Measurements from ENCODE around the gene ACP5.
"Not testable (repeated sequence)": the region's sequence is repeated elsewhere in the genome, so short reads cannot be mapped to it uniquely, and the experiment has no call there.

Gene ACP5

GRCh38 chr19:11578258-11579142 lies 1.1 kb upstream of the ACP5 start:
- DNase-seq = peak; percentile 77

DNA sequence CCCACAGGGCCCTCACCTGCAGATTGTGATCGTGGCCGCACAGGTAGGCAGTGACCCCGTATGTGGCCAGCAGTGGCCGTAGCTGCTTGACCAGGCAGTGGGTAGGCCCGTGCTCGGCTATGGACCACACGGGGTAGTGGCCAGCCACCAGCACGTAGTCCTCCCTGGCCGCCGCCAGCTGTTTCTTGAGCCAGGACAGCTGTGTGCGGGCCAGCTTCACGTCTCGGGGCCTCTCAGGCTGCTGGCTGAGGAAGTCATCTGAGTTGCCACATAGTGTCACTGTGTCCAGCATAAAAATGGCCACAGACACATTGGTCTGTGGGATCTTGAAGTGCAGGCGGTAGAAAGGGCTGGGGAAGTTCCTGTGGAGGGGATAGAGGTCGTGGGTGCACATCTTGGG lies 1.2 kb downstream of the ACP5 start:
- peak; percentile 47 for DNase-seq

DNA sequence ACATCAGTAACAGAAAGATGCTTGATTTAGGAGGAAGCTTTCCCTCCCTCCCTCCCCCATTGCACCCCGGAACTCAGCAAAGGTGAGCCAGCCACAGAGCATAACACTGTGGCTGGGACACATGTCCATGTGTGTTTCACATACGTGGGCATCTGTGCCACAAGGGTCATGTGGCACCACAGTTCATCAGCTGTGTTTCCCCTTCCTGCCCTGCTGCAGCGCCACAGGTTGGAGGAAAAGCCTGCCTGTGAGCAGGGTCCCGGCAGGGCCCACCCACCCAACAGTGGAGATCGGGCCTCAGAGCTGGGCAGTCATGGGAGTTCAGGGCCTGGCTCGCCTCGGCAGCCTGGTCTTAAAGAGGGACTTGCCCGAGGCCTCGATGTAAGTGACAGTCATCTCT lies 2.8 kb downstream of the ACP5 start:
- DNase-seq = no peak

GRCh38 chr19:11573763-11574162 lies 3.7 kb downstream of the ACP5 start:
- DNase-seq = not testable (repeated sequence)

DNA sequence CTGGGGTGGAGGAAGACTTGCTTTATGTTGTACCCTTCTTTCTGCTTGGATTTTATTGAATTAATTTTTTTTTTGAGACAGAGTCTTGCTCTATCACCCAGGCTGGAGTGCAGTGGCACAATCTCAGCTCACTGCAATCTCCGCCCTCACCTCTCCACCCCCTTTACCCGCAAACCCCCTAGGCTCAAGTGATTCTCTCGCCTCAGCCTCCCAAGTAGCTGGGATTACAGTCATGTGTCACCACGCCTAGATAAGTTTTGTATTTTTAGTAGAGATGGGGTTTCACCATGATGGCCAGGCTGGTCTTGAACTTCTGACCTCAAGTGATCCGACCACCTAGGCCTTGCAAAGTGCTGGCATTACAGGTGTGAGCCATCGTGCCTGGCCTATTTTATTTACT lies 4.1 kb downstream of the ACP5 start:
- not testable (repeated sequence) for DNase-seq

DNA sequence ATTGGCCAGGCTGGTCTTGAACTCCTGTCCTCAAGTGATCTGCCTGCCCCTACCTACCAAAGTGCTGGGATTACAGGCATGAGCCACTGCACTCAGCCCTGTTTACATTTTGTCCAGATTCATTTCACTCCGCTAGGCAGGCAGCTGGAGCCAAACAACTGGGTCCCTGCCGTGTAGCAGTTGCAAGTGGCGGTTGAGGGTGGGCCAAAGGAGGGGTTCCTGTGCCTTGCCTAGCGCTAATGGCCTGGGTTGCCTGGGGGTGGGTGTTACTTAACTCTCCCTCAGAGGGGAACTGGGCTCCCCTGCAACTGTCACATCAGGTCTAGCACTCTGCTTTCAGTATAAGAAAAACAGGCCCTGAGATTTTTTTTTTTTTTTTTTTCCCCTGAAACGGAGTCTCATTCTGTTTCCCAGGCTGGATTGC lies 7.4 kb downstream of the ACP5 start:
- DNase-seq = peak; percentile 41

- no peak for DNase-seq
Measured at GRCh38 chr19:11566164-11566563, 11.3 kb downstream of the ACP5 start.

DNA sequence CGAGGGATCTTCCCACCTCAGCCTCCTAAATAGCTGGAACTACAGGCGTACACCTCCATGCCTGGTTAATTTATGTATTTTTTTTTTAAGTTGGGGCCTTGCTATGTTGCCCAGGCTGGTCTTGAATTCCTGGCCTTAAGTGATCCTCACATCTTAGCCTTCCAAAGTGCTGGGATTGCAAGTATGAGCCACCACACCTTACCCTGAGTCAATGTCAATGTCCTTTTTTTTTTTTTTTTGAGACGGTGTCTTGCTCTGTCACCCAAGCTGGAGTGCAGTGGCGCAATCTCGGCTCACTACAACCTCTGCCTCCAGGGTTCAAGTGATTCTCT lies 11.8 kb downstream of the ACP5 start:
- DNase-seq = not testable (repeated sequence)

- DNase-seq = not testable (repeated sequence)
Measured at GRCh38 chr19:11564082-11564807, 13.2 kb downstream of the ACP5 start.

- DNase-seq = no peak
Measured at GRCh38 chr19:11563532-11563931, 13.9 kb downstream of the ACP5 start.

GRCh38 chr19:11560404-11561051 lies 16.9 kb downstream of the ACP5 start:
- peak; percentile 90 for DNase-seq

DNA sequence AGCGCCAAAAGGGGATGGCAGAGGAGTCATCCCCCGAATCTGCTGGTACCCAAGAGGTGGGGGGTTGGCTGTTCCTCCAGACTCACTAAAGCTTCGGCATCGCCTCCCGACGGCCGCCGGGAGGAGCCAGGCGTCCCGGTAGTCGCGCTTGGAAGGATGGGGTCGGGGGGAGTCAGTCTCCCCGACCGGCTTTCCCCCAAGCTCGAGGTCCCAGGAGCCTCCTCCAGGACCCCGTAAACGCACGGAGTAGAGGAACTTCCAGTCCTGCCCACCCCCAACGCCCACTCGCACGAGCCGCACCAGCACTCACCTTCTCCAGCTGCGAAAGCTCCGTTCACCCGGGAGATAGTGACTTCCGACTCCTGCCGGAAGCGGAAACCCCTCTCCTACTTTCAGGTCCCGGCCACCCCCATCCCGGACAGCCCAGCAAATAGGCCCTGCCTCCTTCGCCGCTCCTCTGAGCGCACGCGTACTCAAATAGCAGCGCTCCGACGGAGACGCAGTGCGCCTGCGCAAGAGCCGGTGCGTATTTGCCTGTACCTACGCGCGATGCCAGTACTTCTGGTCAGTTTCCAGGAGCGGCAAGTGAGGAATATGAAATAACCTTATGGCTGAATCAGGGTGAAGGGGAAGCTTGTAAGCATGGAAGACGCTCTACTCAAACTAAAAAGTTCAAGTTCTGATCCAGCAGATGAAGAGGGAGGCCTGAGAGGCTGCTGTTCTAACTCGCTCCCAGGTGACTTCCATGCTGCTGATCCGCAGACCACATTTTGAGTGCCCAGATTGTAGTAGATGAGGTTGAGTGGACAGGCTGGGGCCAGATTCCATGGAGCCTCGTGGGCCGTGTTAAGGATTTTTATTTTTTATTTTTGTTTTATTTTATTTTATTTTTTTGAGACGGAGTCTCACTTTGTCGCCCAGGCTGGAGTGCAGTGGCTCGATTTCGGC lies 18.3 kb downstream of the ACP5 start, which contains the start of gene ELOF1:
ELOF1 (minus strand) TSS at position 350 of the 948 bp plus-strand sequence. CDS start 4,883 bp downstream, outside the sequence.
- DNase-seq = peak; percentile 100

DNA sequence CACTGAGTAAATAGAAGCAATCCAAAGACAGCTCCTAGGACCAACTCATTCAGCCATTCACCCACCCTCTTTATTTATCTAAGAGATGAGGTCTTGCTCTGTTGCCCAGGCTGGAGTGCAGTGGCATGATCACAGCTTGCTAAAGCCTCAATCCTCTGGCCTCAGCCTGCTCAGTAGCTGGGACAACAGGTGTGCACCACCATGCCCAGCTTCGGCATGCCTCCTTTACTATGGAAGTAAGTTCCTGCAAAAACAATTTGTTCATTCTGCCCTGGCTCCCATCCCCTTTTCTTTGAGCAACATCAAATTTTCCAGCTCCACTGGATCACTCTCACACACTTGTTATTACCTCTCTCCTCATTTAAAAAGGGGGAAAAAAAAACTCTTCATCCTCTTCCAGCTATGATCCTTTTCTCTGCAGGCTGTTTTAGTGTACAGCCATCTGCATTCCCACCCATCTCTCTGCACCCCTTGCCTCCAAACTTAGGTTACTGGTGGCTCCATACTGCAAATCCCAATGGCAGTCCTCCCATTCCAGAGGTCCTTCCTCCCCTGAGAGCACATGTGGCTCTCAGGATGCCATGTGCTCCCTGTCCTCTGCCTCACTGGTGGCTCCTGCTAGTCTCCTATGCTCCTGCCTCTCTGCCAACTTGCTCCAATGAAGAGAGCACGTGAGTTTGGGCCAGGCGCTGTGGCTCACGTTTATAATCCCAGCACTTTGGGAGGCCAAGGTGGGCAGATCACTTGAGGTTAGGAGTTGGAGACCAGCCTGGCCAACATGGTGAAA lies 20.6 kb downstream of the ACP5 start:
- no peak for DNase-seq

DNA sequence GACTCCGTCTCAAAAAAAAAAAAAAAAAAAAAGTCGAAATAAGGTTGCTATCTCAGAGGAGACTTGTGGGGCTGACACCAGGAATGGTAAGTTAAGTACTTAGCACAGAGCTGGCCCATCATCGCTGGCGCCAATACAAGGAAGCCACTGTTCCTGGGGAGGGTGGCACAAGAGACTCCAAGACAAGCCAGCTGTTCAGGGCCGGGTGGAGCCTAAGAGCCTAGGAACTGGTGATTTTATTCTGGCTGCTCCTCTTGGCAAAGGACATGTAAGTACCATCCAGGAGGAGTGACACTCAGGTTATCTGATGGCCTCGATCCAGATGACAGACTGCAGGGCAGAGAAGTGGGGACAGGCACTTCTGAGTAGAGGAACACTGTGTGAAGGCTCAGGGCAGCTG lies 22.2 kb downstream of the ACP5 start:
- no peak for DNase-seq

GRCh38 chr19:11554160-11554559 lies 23.3 kb downstream of the ACP5 start:
- no peak for DNase-seq

DNA sequence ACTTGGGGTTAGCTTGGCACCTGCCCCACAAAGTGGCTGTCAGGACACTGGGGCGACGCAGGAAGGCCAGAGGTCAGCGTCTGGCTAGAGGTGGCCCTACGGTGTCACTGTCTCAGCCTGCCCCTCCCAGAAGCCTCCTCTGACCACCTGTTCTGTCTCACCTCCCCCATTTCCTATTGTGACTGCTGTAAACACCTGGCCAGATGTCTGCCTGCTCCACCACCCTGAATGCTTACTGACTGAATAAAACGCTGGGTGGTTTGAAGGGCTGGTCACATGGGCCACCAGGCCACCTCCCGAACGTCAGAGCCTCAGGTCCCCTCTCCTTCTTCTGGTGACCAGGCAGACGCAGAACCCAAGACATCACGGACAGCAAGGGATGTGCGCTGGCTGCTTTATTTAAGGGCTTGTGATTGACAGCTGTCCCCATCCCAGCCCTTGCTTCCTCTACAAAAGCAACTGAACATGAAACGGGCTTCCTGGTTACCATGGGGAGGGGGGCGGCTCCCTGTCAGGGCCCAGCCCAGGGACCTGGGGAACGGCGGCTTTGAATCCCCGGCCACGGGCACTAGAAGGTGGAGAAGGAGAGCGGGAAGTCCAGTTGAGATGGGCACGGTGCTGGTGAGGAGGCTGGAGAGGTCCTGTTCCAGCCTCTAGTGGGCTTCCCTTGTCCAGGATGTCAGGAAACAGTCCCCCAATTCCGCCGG lies 24.6 kb downstream of the ACP5 start:
- DNase-seq = no peak

DNA sequence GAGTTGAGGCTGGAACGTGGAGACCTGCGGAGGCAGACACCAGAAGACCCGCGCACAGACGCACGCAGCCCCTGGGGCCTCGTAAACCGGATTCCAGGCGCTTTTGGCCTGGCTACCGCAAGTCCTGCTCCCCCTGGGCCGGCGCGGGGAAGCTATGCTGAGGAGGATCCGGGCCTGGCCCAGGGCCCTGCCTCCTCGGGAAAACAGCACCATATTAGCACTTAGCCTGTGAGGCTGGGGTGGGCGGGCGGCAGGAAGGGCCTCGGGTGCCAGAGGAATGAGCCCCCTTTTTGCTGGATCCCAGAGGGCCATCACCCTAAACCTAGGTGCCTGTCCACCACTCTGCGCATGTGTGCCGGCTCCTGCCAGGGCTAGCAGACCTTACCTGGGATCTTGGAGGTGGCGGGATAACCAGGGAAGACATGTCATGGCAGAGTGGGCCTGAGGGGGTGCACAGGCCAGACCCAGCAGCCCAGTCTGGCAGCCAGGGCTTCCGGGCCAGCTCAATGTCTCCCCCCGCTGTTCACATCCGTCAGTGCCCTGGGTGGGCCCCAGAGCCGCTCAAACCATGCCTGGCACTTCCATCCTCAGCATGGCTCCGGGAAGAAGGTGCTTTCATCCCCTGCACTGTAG lies 25.7 kb downstream of the ACP5 start:
- no peak for DNase-seq

GRCh38 chr19:11550265-11550664 lies 27.2 kb downstream of the ACP5 start:
- DNase-seq = no peak

DNA sequence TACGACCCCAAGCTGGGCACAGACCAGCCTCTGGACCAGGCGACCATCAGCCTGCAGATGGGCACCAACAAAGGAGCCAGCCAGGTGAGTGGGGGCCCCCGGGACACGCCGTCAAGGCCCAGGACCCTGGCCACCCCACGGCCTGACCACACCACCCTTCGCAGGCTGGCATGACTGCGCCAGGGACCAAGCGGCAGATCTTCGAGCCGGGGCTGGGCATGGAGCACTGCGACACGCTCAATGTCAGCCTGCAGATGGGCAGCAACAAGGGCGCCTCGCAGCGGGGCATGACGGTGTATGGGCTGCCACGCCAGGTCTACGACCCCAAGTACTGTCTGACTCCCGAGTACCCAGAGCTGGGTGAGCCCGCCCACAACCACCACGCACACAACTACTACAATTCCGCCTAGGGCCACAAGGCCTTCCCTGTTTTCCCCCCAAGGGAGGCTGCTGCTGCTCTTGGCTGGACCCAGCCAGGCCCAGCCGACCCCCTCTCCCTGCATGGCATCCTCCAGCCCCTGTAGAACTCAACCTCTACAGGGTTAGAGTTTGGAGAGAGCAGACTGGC lies 28.0 kb downstream of the ACP5 start:
- DNase-seq = no peak

Data from suppressor macrophage treated with lipopolysaccharide for 4 hours (primary cell).